Sigmoid colon (tissue), 4 donors: ENCODE measurements around the gene PLEKHA8.

Source experiments
- EP300 ChIP-seq, 4 donors: sonication (generic); formaldehyde crosslinking; IDR thresholded peaks; one replicate each; pipeline ENCODE4 v1.6.1; 2017; ENCODE audit warnings: antibody characterized with exemption in 4 of 4
- POLR2A ChIP-seq, 2 donors: fragments of 450-650 bp; IDR thresholded peaks; one replicate each; pipeline ENCODE4 v1.6.1; 2016; ENCODE audit warnings: antibody characterized with exemption in 2 of 2, mild to moderate bottlenecking in 2 of 2, moderate library complexity in 2 of 2
- POLR2AphosphoS5 ChIP-seq, 4 donors: sonication (generic); formaldehyde crosslinking; IDR thresholded peaks; one replicate each; pipeline ENCODE4 v1.6.1; 2017; ENCODE audit warnings: antibody characterized with exemption in 4 of 4
- TF ChIP-seq, protein P1 (sequence below), 4 experiments: fragments of 450-650 bp in 3 of 4; fragments of 200-600 bp in 1 of 4; IDR thresholded peaks; one replicate each; pipeline ENCODE4 v1.5.1; 2016 to 2019; ENCODE audit warnings: antibody characterized with exemption in 4 of 4, mild to moderate bottlenecking in 3 of 4, moderate library complexity in 2 of 4

DNA sequence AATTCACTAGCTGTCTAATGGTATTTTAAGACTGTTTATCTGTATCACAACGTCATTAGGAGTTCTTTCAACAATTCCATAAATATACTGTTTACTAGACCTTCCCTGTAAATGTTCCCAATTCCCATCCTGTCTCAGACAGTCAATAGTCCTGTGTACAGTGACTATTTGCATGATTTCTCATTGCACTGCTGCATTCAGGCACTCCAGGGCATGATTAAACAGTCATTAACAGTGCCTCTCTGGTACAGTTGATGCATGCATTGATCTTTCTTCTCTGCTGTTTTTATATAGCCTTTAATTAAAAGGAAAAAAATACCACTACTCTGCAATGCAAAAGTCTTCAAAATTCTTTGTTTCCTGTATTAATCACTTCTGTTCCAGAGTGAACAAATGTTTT lies 55.1 kb downstream of the PLEKHA8 start:
- TF ChIP-seq POLR2A (IDR thresholded peaks at IDR 0.05) (no peak), EP300 (IDR thresholded peaks at IDR 0.05) (no peak), POLR2AphosphoS5 (IDR thresholded peaks at IDR 0.05) (no peak)
- TF ChIP-seq, protein P1, sequence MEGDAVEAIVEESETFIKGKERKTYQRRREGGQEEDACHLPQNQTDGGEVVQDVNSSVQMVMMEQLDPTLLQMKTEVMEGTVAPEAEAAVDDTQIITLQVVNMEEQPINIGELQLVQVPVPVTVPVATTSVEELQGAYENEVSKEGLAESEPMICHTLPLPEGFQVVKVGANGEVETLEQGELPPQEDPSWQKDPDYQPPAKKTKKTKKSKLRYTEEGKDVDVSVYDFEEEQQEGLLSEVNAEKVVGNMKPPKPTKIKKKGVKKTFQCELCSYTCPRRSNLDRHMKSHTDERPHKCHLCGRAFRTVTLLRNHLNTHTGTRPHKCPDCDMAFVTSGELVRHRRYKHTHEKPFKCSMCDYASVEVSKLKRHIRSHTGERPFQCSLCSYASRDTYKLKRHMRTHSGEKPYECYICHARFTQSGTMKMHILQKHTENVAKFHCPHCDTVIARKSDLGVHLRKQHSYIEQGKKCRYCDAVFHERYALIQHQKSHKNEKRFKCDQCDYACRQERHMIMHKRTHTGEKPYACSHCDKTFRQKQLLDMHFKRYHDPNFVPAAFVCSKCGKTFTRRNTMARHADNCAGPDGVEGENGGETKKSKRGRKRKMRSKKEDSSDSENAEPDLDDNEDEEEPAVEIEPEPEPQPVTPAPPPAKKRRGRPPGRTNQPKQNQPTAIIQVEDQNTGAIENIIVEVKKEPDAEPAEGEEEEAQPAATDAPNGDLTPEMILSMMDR (IDR thresholded peaks at IDR 0.05): no peak
